SK-N-MC (cell line): ENCODE measurements around the gene PRKG1.

Source experiments
- DNase-seq: peaks from one replicate; pipeline ENCODE4 v3.0.0-alpha.2; 2011; ENCODE audit warnings: low read depth, low spot score
- H3K27ac ChIP-seq: fragments of 200-600 bp; sonication (generic); 2 replicates; pipeline ENCODE4 v1.5.1; 2016; ENCODE audit warnings: mixed run types
- H3K36me3 ChIP-seq: fragments of 200-600 bp; sonication (generic); 2 replicates; pipeline ENCODE4 v1.6.1; 2017; ENCODE audit warnings: antibody characterized with exemption, low read length, mixed read lengths; ENCODE audit not compliant: insufficient read depth
- H3K4me3 ChIP-seq: fragments of 200-600 bp; sonication (generic); 2 replicates; pipeline ENCODE4 v1.5.1; 2016
- H3K9ac ChIP-seq: fragments of 200-600 bp; sonication (generic); 2 replicates; pipeline ENCODE4 v1.8.0; 2017; ENCODE audit warnings: mixed run types, mixed read lengths; ENCODE audit not compliant: insufficient read length
- H3K9me3 ChIP-seq: fragments of 200-600 bp; sonication (generic); 2 replicates; pipeline ENCODE4 v1.6.1; 2017; ENCODE audit warnings: low read depth, mild to moderate bottlenecking, antibody characterized with exemption, low read length, moderate library complexity, mixed read lengths
- EZH2 ChIP-seq: fragments of 200-600 bp; sonication (generic); IDR thresholded peaks from one replicate; pipeline ENCODE4 v1.6.1; 2017; ENCODE audit warnings: antibody characterized with exemption
- FOXP2 ChIP-seq: optimal IDR thresholded peaks from 2 replicates; pipeline ENCODE3; 2011; ENCODE audit warnings: mild to moderate bottlenecking, moderate library complexity; ENCODE audit not compliant: insufficient read depth; ENCODE audit errors: extremely low read length, control extremely low read depth
- POLR2AphosphoS5 ChIP-seq: IDR thresholded peaks from 2 replicates; pipeline ENCODE4 v1.6.1; 2012; ENCODE audit warnings: mild to moderate bottlenecking, low read depth, low read length, borderline replicate concordance

The PRKG1 gene

DNA sequence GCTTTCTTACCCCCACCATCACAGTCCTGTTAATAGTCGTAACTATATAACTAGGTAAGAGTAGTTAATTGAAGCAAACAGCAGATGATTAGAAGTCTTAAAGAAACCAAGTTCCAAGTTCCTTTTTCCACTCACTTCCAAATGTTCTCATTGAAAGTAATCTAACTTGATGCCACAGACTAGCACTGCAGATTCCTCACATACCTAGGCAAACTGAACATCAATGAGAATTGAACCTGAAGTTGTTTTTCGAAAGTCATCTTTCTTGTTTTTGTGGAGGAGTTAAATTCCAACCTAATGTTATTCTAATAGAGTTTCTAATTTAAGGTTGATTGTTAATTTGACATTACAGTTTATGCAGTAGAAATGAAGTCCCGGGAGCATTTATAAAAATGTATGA is 5.5 kb downstream of the PRKG1 start:
- DNase-seq, result no peak
- Histone ChIP-seq H3K9me3 (no peaks in the 10 kb centered on the region), H3K36me3 (no peaks in the 10 kb centered on the region), H3K27ac (no peak overlapping the region), H3K4me3 (no peak overlapping the region), H3K9ac (no peak overlapping the region)
- no peak for TF ChIP-seq POLR2AphosphoS5
- no peak for TF ChIP-seq EZH2
- no peak for TF ChIP-seq FOXP2

- H3K9me3 ChIP-seq, result no peaks in the 10 kb centered on the region
- DNase-seq, result no peak
- H3K36me3 ChIP-seq, result no peaks in the 10 kb centered on the region
- no peak overlapping the region for H3K4me3 ChIP-seq
- no peak overlapping the region for H3K9ac ChIP-seq
- no peak overlapping the region for H3K27ac ChIP-seq
- no peak for TF ChIP-seq POLR2AphosphoS5
- TF ChIP-seq EZH2, result no peak
- TF ChIP-seq FOXP2, result no peak
These were observed 6.2 kb downstream of the PRKG1 start for GRCh38 chr10:51080311-51081006.

- H3K9me3 ChIP-seq, result no peaks in the 10 kb centered on the region
- no peaks in the 10 kb centered on the region for H3K36me3 ChIP-seq
- DNase-seq, result no peak
- no peak overlapping the region for H3K4me3 ChIP-seq
- H3K9ac ChIP-seq, result no peak overlapping the region
- H3K27ac ChIP-seq, result no peak overlapping the region
- TF ChIP-seq FOXP2 (no peak), POLR2AphosphoS5 (no peak), EZH2 (no peak)
These were observed 8.6 kb downstream of the PRKG1 start for GRCh38 chr10:51082857-51083256.

GRCh38 chr10:51083356-51083853 is 9.1 kb downstream of the PRKG1 start:
- Histone ChIP-seq H3K36me3 (no peaks in the 10 kb centered on the region), H3K9ac (no peak overlapping the region), H3K9me3 (no peaks in the 10 kb centered on the region), H3K4me3 (no peak overlapping the region), H3K27ac (no peak overlapping the region)
- no peak for DNase-seq
- TF ChIP-seq EZH2 (no peak), FOXP2 (no peak), POLR2AphosphoS5 (no peak)

DNA sequence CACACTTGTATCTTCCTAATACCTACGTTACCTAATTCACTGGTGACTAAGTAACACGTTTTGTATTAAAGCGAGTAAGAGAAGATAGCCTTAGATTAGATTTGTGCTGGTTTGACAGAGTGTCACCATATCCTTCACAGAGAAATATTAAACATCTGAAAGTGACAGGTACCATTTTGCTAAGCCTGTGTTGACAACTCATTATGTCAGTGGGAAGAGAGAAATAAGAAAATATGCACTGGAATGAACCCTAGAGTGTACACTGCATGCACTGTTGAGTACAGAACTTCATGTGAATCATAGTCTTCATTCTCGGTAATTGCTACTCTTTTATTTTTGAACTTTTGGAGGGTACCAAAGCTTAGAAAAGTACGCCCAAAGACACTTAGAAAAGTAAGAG is 10.9 kb downstream of the PRKG1 start:
- H3K9me3 ChIP-seq, result no peaks in the 10 kb centered on the region
- H3K27ac ChIP-seq, result no peak overlapping the region
- DNase-seq, result no peak
- TF ChIP-seq POLR2AphosphoS5, result no peak
- no peak overlapping the region for H3K4me3 ChIP-seq
- no peak overlapping the region for H3K9ac ChIP-seq
- no peaks in the 10 kb centered on the region for H3K36me3 ChIP-seq

DNA sequence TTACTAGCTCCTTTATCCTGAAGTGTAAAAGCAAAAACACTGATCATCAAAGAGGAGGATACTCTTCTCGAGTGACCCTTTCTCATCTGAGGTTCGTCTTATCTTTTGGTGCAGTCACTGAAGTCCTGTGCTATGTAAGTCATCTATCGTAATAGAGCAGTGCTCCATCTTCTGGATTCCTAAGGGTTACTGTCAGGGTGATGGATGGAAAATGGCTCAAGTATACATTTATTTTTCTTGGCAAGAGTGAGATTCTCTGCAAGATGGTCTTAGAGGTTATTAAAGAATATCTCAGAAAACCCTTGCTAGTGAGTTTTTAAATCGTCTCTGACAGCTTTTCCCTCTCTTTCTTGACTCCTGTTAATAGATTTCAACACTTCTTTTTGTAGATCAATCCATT is 12.4 kb downstream of the PRKG1 start:
- H3K27ac ChIP-seq, result no peak overlapping the region
- DNase-seq, result no peak
- no peak for TF ChIP-seq EZH2
- no peak for TF ChIP-seq FOXP2
- TF ChIP-seq POLR2AphosphoS5, result no peak
- H3K36me3 ChIP-seq, result no peaks in the 10 kb centered on the region
- H3K4me3 ChIP-seq, result no peak overlapping the region
- no peaks in the 10 kb centered on the region for H3K9me3 ChIP-seq
- no peak overlapping the region for H3K9ac ChIP-seq

- TF ChIP-seq POLR2AphosphoS5 (no peak), FOXP2 (no peak)
- Histone ChIP-seq H3K4me3 (no peak overlapping the region), H3K27ac (no peak overlapping the region), H3K9ac (no peak overlapping the region), H3K9me3 (no peaks in the 10 kb centered on the region), H3K36me3 (no peaks in the 10 kb centered on the region)
- DNase-seq, result no peak
These were observed 12.8 kb downstream of the PRKG1 start for GRCh38 chr10:51087114-51087513.

DNA sequence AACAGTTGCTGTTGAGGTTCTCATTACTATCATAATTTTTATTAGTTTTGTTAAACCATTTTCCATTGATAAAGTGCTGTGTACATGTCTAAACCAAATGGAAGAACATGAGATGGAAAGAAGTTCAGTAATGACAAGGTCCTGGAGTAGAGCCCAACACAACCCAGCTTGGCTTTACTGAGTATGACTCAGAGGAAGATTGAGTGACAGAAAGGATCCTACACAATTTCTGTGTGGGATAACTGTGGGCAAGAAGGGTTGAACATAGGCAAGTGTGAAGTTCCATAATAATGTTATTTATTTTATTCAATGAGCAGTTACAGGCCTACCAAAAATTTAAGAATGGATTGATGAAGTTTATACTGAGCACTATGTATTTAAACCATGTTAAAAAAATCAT is 15.9 kb downstream of the PRKG1 start:
- TF ChIP-seq POLR2AphosphoS5, result no peak
- TF ChIP-seq FOXP2, result no peak
- TF ChIP-seq EZH2, result no peak
- Histone ChIP-seq H3K4me3 (no peak overlapping the region), H3K27ac (no peak overlapping the region), H3K9me3 (no peaks in the 10 kb centered on the region), H3K36me3 (no peaks in the 10 kb centered on the region), H3K9ac (no peak overlapping the region)
- DNase-seq, result no peak

- no peak for DNase-seq
These were observed 18.1 kb downstream of the PRKG1 start for GRCh38 chr10:51092402-51092801.

More at GRCh38 chr10:51092402-51092801, 18.1 kb downstream of the PRKG1 start:
- H3K9ac ChIP-seq, result no peak overlapping the region
- H3K36me3 ChIP-seq, result no peaks in the 10 kb centered on the region
- H3K4me3 ChIP-seq, result no peak overlapping the region
- no peaks in the 10 kb centered on the region for H3K9me3 ChIP-seq
- no peak for TF ChIP-seq EZH2
- H3K27ac ChIP-seq, result no peak overlapping the region
